AG08396 (cell line): ENCODE results near the gene SIRPA.

Source experiments
- DNase-seq: peaks from one replicate; pipeline ENCODE4 v3.0.0; 2012; ENCODE audit warnings: low spot score, mixed read lengths

SIRPA gene

DNA sequence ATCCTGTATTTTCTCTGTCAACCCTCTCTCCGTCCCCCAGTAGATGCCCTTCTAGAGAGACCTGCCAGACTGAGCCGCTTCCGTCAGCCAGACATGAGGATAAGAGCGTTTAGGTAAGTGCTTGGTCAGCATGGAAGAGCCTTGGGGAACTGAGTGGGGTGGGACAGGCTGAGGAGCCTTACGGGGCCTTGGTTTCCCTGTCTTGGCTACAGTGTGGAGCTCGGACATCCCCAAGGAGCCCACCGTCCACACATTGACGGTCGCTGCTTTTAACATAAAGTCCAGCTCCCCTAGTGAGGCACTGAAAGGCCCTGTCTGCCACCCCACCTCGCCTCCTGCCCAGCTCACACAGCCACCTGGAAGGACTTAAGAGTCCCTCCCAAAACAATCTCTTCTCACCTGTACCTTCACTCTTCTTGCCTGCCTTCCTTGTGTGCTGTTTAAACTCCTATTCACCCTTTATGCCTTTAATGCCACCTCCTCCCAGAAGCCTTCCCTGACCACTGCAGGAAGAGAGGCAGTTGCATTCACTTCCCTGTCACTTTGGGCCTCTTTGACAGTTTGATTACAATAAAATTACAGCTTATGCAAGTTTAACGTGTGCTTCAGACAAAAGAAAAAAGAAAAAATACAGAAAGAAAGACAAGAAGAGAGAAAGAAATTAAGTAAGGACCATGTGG lies 56.4 kb downstream of the SIRPA start:
- DNase-seq: no peak

DNA sequence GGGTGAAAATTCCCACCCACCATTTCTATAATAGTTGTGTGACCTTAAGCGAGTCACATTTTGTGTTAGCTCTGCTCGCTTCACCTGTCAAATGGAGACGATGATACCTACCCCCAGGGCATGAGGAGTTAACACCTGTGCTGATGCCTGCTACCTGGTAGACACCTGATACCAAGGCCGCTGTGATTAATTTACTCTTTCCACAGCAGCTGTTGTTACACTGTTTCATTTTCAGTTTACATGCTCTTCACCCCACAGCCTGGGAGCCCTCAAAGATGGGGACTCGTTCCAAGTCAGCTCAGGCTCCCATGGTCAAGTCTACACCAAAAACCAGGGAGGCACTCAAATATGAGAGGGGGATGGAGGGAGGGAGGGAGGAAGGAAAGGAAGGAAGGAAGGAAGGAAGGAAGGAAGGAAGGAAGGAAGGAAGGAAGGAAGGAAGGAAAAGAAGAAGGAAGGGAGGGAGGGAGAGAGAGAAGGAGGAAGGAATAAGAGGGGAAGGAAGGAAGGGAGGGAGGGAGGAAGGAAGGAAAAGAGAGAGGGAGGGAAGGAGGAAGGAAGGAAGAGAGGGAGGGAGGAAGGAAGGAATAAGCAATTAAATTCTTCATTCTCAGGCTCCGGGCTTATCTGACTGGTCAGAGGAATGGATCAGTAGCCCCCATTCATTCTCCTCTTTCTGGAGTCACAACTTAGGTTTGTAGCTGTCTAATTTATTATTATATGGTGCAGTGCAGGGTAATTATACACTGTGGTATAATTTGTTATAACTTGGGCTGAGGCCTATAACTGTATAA lies 57.7 kb downstream of the SIRPA start:
- no peak for DNase-seq

DNA sequence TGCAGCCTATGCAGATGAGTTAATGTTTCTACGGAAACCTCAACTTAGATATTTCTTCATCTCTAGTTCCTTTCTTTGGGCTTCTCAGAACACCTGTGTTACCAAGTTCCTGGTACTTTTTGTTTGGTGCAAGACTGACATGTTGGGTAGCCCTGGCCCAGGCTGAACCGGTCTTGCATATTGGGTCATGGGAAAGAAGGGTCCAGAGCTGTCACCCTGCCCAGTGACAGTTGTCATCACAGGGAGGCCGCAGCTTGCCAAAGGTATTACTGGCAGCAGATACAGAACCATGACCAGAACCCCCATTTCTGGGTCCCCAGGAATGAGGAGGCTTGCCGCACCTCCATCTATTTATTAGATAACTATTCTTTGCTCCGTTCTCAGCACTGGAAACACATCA lies 58.4 kb downstream of the SIRPA start:
- DNase-seq: no peak

DNA sequence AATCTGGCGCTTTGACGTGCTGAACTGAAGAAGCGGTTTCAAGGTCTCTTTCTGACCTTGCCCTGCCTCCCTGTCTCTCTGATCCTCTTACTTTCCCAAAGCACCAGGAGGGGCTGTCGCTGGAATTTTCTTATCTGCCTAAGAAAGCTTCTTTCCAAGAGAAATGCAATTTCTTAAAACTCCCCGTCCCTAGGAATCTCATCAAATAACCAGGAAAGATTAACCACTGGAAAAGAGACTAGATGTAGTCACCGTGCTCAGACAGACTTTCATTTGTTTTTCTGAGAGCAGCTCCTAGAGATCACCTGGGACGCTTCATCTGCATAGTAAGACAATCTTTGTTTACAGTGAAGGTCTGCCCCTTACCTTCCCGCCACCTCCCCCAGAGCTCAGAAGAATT lies 60.0 kb downstream of the SIRPA start:
- no peak for DNase-seq

DNA sequence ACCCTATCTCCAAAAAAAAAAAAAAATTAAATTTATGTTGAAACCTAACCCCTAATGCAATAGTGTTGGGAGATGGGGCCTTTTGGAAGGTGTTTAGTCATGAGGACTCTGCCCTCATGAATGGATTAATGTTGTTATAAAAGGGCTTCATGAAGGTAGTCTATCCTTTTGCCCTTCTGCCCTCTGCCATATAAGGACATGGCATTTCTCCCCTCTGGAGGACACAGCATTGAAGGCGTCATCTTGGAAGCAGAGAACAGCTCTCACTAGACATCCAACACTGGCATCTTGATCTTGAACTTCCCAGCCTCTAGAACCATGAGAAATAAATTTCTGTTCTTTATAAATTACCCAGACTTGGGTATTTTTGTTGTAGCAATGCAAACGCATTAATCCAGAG lies 63.2 kb downstream of the SIRPA start:
- no peak for DNase-seq

DNA sequence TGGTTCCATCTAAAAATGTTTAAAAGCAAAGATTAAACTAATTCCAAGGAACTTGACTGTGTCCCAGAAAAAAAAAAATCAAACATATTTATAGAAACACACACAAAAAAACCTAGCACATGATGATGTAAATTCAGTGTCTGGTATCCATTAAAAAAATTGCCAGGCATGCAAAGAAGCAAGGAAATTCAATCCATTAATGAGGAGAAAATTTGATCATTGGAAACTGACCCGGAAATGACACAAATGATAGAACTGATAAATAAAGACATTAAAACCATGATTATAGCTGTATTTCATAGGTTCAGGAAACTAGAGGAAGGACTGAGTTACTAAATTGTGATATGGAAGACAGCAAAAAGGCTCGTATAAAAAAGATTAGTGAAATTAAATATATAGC lies 63.9 kb downstream of the SIRPA start:
- no peak for DNase-seq

DNA sequence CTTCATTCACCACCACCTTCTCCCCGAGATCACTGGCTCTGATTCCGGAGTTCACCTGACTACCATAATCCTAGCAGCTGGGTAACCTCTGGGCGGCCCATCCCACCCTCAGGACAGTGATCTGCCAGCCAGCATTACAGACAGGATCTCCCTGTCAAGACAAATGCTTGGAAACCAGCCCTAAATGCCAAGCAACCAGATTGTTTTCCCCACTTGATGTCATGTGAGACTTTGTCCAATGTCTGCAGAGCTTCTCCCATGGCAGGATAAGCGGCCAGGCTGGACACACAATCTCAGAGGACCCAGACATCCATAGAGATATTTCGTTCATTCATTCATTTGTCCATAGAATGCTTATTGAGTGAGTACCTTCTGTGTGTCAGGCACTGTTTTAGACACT lies 66.2 kb downstream of the SIRPA start:
- no peak for DNase-seq

DNA sequence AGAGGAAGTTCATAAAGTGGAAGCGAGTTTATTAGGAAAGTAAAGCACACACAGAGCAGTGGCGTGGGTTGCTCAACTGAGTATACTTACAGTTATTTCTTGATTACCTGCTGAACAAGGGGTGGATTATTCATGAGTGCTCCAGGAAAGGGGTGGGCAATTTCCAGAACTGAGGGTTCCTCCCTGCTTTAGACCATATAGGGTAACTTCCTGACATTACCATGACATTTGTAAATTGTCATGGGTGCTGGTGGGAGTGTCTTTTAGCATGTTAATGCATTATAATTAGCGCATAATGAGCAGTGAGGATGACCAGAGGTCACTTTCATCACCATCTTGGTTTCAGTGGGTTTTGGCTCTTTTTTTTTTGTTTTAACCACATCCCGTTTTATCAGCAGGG lies 68.9 kb downstream of the SIRPA start:
- no peak for DNase-seq

DNA sequence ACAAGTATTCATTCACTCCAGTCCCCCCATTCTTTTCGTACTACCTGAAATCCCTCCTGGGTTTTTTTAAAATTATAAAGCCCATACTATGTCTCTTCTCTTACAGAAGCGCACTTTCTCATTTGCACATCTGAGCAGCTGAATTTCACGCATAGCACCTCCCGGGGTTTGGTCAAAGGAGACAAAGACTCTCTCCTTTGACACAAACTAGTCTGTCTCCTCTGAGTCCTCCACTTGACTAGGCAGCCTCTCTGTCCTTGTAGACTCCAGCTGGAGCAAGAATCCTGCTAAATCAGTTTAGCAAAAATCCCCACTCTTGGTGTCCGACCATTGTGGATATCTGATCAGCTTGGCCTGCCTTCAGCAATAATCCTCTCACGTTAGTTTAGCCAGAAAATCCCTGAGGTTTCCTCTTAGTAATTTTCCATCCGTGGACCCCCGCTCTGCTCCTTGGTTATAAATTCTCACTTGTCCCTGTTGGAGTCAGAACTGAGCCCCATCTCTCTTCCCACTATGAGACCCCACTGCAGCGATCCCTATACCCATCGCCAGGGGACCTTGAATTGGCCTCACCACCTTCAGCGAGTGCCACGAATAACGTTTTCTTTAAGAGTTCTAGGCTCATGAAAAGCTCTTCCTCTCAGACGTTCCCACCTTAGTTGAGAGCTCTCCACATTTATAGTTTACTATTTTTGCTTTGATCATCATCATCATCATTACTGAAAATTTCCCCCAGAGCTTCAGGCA lies 69.6 kb downstream of the SIRPA start:
- no peak for DNase-seq

DNA sequence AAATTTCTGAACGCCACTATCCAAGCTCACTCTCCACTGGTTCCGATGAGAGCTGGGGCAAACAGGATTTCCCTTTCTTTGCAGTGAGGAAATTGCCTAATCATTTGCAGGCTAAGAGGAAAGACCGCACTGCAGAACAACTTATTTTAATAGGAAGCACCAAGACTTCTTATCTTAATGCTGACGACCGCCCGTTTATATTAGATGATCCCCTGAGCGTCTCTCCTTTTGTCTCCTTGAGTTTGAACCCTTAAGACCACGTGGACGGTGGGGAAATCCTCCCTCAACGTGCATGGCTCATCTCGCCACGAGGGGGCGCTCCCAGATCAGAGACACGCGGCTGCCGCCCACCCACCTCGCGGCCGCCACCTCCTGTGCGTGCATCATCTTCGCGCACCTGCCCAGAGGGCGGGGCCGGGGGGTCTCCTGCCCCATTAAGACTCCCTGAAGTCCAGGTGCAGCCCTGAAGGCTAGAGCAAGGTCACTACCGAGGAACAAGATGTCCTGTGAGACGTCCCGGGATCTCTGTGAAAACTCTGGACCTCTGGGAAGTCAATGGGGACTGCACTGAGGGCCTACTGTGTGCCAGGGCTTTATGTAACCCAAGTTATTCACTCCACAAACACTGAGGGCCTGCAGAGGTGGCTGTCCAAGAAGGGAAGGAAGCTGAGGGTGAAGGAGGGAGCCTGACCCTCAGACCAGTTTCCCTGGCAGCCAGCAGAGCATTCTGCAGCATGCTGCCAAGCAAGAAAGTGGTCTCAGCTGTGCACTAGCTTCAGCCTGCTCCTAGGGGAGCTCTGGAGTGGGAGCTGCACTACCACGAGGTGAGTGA lies 70.5 kb downstream of the SIRPA start:
- peak; percentile 79 for DNase-seq

DNA sequence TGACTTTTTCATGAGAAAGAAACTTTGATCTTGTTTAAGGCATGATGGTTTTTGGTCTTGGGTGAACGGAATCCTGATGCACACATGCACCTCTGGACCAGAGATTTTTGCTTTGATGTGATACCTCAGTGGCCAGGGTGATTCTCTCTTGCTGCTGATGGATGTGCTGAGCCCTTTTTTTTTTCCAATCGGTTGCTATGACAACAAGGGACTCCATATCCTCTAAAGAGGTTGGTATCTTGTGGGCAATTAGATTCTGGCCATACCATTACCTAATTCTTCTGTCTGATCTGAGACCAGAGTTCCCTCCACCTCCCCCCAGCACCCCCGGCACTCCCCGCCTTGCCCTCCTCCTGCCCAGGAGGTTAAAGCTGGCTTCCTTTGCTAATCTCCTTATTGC lies 73.8 kb downstream of the SIRPA start:
- DNase-seq: no peak

DNA sequence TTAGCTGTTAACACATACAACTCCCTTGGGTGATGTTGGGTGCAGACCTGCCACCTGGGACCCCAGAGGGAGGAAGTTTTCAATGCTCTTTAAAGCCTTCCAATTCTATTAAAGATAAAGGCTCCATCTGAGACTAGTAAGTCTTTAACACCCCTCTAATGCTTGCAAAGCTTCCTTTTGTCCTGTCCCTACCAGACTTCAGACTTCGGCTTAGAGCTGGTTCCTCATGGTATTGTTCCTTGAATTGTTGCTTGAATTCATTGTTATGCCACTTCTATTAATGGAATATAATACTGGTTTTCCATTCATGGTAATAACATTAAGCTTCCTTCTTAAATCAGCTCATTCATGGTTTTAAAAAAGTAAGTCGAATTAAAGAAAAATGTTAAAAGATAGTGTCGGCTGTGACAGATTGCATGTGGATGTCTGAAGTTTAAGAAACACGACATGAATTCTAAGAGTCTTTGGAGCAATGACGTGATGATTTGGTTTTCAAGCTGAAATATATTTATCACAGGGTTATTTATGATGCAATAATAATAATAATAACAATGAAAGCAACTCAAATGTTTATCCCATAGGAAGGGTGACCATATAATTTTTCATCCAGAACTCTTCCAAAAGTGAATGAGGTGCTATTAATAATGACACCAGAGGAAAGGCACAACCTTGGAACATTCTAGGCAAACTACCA lies 76.8 kb downstream of the SIRPA start:
- DNase-seq: no peak

DNA sequence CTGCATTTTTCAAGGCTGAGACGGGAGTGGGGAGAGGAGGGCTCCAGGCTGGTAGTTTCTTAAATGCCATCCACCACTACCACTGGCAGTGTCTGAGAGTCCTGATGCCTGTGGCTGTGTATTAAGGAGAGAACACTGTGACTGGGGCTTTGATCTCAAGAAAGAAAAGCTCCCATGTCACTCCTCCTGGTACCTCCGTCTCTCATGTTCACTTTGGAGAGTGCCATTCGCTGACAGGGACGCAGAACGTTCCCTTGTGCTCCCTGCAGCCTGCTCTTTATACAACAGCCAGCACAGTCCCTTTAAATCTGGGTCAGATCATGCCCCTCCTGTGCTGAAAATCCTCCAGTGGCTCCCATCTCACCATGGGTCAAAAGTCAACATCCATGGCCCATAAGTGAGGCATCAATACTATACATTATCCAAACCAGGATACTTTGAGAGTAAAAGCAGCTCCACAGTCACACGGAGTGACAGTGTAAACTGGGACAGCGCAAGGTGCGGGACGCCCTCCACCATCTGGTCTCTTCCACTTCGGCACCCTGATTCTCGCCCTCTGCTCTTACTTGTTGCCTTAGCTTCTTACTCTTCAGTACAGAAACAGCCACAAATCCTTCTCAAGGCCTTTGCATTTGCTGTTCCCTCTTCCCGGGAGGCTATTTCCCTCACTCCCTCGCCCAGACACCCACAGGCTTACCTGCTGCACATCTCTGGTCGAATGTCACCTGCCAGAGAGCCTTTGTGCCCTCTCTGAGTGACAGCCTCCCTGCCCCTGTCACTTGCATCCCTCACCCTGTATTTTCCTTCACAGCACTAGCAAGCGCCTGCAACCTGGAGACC lies 78.6 kb downstream of the SIRPA start:
- DNase-seq: no peak

DNA sequence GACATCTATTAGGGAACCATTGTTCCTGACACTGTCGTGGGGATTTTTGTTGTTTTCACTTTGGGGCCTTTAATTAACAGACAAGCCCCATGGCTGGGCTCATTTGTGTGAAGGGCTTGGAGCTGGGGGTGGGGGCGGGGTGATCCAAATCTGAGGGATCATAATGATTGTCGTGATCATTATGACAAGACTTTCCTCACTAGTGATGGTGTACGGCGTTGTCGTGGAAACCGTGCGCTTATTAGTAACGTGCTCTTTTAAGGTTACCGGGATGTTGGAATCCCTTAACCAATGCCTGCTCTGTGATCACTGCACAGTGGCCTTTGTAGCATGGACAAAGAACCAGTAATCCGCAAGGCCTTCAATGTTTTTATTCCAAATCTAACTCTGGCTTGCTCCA lies 80.1 kb downstream of the SIRPA start:
- DNase-seq: no peak

DNA sequence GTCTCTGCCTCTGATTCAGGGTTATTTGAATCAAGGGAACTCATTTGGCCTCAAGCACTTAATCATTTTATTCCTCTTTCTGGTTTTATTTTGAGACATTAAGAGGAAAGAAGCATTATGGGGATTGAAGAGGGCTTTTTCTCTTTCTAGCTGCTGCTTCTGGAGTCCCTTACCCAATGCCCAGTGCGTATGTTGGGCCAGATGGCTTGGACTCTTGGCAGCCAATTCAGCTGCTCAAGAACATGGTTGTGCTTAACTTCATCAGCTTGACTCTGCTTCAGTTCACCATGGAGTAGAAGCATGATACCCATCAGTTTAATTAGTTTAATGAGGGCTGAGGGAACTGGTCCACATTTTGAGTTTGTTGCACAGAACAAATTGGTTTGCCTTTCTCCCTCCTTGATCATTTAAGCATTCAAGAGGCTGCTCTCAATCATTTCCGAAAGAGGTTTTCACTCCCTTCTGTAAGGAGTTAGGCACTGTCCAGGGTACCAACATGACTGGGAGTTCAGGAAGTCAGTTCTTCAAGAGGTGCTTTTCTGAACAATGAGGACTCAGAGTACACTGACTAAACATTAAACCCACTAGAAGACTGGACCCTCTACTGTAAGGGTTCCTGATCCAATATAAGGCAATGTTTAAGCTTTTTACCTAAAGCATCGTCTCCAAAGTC lies 84.0 kb downstream of the SIRPA start:
- DNase-seq: no peak

DNA sequence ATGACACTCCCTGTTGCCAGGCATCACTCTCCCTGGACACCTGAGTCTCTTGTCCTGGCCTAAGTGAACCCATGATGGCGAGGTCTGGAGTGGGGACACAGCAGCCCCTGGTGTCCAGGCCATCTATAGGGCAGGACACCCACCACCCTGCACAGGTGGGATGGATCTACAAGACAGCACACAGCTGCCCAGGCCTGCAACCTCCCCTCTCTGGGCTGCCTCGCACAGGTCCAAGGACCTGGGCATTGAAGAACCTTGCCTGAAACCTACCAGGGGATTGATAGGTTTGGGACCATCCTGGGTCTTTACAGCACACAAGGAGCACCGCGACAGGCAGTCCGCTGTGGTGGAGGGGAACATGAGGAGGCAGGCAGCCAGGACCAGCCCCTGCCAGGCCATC lies 87.5 kb downstream of the SIRPA start:
- no peak for DNase-seq

DNA sequence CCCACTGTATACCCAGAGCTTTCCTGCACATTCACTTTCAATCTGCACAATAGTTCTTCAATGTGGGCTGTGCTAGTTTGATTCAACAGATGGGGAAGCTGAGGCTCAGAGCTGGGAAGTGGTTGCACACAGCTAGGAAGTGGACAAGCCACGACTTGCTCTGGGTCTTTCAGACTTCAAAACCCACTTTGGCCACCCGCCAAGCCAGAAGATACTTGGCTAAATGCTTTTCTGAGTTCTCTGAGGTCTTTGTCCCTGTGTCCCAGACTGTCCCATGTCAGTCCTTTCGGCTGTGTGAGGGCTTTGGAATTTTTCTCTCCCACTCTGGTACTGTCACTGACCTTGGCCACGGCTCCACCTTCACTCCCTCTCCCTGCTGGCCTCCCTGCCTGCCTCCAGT lies 88.1 kb downstream of the SIRPA start:
- DNase-seq: no peak

DNA sequence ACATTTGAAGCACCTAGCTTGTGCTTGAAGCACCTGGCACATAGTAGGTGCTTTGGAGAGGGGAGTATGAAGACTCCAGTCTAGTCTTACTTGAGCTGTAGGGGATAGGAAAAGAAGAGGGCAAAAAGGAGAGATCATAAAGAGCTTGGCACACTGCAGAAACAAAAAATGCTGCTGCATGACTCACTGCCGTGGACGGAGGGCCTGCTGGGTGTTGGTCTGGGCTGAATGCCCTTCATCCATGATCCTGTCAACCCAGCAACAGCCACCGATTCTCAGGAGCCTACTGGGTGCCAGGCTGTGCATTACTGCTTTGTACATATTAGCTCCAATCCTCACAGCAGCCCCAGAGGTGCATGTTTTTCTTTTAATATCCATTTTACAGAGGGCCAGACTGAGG lies 92.6 kb downstream of the SIRPA start:
- DNase-seq: peak; percentile 33
